GM06990 (cell line): ENCODE results near the gene NUMA1.

Experiments
- DNase-seq: peaks from one replicate; pipeline ENCODE4 v3.0.0-alpha.2; 2011; ENCODE audit not compliant: insufficient read length; ENCODE audit errors: extremely low read depth
- H3K27me3 ChIP-seq: replicated peaks from 2 replicates; pipeline ENCODE4 v1.6.0; 2011; ENCODE audit warnings: low read length; ENCODE audit not compliant: control insufficient read depth, insufficient read depth
- H3K36me3 ChIP-seq: 2 replicates; pipeline ENCODE4 v1.5.1; 2011; ENCODE audit warnings: low read length; ENCODE audit not compliant: control insufficient read depth, insufficient read depth
- H3K4me3 ChIP-seq: replicated peaks from 2 replicates; pipeline ENCODE4 v1.5.1; 2011; ENCODE audit warnings: low read depth, mild to moderate bottlenecking, control low read depth, low read length
- TF ChIP-seq, protein P1 (sequence below): IDR thresholded peaks from 2 replicates; pipeline ENCODE4 v1.5.1; 2011; ENCODE audit warnings: low read length, control low read depth, mild to moderate bottlenecking, inconsistent platforms; ENCODE audit not compliant: insufficient read depth, poor library complexity, severe bottlenecking

The NUMA1 gene

DNA sequence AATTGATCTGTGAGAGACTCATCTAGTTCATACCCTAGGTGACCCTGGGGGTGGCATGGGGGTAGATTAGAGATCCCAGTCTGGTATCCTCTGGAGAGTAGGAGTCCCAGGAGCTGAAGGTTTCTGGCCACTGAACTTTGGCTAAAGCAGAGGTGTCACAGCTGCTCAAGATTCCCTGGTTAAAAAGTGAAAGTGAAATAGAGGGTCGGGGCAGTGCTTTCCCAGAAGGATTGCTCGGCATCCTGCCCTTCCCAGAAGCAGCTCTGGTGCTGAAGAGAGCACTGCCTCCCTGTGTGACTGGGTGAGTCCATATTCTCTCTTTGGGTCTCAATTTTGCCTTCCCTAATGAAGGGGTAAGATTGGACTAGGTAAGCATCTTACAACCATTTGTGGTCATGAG is 81.0 kb downstream of the NUMA1 start:
- TF ChIP-seq, protein P1, sequence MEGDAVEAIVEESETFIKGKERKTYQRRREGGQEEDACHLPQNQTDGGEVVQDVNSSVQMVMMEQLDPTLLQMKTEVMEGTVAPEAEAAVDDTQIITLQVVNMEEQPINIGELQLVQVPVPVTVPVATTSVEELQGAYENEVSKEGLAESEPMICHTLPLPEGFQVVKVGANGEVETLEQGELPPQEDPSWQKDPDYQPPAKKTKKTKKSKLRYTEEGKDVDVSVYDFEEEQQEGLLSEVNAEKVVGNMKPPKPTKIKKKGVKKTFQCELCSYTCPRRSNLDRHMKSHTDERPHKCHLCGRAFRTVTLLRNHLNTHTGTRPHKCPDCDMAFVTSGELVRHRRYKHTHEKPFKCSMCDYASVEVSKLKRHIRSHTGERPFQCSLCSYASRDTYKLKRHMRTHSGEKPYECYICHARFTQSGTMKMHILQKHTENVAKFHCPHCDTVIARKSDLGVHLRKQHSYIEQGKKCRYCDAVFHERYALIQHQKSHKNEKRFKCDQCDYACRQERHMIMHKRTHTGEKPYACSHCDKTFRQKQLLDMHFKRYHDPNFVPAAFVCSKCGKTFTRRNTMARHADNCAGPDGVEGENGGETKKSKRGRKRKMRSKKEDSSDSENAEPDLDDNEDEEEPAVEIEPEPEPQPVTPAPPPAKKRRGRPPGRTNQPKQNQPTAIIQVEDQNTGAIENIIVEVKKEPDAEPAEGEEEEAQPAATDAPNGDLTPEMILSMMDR = no peak
- Histone ChIP-seq H3K4me3 (peak overlapping the region; percentile 49), H3K36me3 (peaks cover 50% of the 10 kb centered on the region), H3K27me3 (no peaks in the 10 kb centered on the region)
- DNase-seq = no peak

DNA sequence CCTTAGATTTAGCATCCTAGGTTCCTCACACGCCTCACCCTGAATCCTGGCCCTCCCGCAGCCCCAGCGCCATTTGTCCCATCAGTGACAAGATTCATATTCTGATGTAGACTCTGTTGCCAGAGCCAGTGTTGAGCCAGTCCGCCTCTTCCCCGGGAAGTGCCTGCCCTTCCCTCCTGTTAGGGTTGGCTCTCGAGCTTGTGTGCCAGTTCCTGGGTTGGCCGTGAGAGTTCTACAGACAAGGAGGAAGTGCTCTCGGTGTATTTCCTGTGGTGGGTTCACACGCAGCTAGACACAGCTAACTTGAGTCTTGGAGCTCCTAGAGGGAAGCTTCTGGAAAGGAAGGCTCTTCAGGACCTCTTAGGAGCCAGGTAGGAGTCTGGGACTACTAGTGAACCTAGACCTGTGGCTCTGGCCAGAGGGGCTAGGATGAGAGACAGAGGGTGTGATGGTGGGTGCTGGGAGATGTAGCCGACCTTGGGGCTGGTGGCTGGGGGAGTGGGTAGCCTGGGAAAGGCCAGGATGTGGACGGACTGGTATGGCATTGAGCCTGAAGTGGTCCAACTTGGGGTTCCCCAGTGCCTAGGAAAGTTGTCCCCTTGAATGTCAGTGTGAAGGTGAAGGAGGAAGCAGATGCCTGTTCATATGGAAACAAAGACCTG is 81.6 kb downstream of the NUMA1 start, which contains the start of gene IL18BP:
TSS of gene IL18BP (plus strand) at position 261 of the 662 bp plus-strand sequence. CDS start 1,076 bp downstream, outside the sequence.
- TF ChIP-seq, protein P1 = no peak
- DNase-seq = no peak
- no peaks in the 10 kb centered on the region for H3K27me3 ChIP-seq
- peaks cover 44% of the 10 kb centered on the region for H3K36me3 ChIP-seq
- H3K4me3 ChIP-seq = peak within 1 kb of the TSS; percentile 49

DNA sequence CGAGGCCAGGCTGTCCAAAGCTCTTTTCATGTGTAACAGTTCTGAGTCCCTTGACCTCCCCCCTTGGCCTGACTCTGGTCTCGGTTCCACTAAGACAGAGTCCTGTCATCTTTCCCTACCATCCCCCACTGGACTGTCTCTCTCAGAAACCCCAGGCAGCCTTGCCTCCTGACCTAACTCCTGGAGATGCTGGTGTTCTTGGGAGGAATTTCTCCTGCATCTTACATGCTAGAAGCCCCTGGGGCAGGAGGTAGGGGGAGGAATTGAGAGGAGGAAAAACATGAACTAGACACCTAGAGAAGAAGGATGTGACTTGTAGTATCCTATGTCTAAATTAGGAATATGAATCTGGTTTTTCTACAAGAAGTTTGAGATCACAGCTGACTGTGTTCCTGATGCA is 82.3 kb downstream of the NUMA1 start:
- Histone ChIP-seq H3K36me3 (peaks cover 39% of the 10 kb centered on the region), H3K4me3 (no peak overlapping the region), H3K27me3 (no peaks in the 10 kb centered on the region)
- TF ChIP-seq, protein P1 = no peak
- no peak for DNase-seq

DNA sequence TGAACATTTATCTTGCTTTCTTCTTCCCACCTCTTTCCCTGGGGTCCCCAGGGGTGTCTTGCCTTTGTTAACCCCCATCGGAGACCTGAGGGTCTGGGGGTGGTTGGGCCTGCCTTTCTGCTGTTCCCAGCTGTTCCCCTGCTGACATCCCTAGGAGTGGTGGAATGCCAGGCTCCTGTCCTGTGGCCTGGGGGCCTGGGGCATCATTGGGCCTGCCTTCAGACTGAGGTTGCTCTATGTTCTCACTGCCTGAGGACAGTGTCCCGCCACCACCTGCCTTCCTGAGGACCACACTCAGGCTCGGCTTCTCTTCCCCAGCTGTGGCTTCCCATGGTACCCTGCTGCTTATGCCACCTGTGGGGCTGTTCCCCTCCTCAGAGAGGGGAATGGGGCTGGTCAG is 82.7 kb downstream of the NUMA1 start:
- H3K36me3 ChIP-seq = peaks cover 35% of the 10 kb centered on the region
- H3K4me3 ChIP-seq = no peak overlapping the region
- H3K27me3 ChIP-seq = no peaks in the 10 kb centered on the region
- TF ChIP-seq, protein P1 = no peak
- no peak for DNase-seq

DNA sequence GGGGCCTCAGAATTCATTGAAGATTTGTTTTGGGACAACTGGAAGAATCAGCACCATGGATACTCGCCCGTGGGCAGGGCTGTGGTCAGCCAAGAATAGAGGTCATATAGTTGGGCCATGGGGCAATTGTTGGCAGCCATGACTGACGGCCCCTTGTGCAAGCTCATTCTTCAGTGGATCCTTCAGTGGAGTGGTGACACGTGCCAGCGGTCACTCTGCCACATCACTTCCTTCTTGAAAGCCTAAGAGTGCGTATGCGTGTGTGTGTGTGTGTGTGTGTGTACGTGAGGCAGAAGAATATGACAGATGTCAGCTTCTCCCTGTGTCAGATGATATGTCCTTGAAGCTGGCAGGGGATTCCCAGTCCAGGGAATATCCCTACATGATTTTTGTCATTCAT is 83.4 kb downstream of the NUMA1 start:
- TF ChIP-seq, protein P1 = no peak
- DNase-seq = no peak
- no peaks in the 10 kb centered on the region for H3K27me3 ChIP-seq
- no peak overlapping the region for H3K4me3 ChIP-seq
- peaks cover 30% of the 10 kb centered on the region for H3K36me3 ChIP-seq
